OCI-LY7 (cell line): ENCODE measurements around the gene MMAB.

Experiments used
- EZH2phosphoT487 ChIP-seq: fragments of 200-600 bp; sonication (generic); IDR thresholded peaks from 2 replicates; pipeline ENCODE4 v1.6.1; 2018; ENCODE audit warnings: low read depth, borderline replicate concordance, mild to moderate bottlenecking, mixed run types, antibody characterized with exemption, low read length, moderate library complexity, mixed read lengths
- TF ChIP-seq, protein P1 (sequence below): fragments of 200-600 bp; sonication (generic); conservative IDR thresholded peaks from 2 replicates; pipeline ENCODE4 v1.5.1; 2014; ENCODE audit warnings: mild to moderate bottlenecking, antibody characterized with exemption, low read length, moderate library complexity, mixed read lengths

DNA sequence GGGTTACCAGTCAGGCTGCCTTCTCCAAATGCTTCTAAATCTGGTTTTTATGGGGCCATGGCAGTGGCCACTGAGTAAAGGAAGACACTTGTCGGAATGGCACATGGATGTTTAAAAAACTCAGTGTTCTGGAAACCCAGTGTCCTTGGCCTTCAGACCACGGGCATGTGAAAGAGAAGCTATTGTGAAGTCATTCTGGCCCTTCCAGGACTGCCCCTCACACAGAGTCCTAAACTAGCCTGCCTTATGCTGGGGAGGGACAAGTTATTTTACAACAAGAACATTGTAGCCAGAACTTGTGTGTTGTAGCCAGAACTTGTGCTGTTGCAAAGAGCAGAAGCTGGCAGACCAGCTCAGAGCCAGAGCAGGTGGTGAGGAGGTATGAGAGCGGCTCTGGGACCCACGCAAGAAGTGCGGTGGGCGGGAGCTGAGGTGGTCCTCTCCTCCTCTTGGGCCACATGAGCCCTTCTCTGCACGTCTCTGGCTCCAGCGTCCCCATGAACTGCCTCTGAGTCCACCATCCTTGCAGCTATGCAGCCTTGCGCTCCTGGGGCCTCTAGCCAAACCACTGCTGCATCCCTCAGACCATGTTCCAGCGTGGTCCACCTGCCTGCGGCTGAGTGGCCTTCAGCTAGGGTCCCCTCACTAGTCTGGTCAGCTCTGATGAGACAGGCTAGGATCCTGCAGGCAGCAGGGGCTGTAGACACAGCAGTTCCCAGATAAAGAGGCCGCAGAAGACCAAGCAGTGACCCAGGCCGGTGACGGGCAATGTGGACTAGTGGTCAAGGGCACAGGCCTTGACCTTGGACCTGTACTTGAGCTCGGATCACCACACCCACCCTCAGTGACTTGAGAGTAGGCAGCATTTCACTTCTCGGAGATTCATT lies 32.5 kb downstream of the MMAB start:
- TF ChIP-seq, protein P1, sequence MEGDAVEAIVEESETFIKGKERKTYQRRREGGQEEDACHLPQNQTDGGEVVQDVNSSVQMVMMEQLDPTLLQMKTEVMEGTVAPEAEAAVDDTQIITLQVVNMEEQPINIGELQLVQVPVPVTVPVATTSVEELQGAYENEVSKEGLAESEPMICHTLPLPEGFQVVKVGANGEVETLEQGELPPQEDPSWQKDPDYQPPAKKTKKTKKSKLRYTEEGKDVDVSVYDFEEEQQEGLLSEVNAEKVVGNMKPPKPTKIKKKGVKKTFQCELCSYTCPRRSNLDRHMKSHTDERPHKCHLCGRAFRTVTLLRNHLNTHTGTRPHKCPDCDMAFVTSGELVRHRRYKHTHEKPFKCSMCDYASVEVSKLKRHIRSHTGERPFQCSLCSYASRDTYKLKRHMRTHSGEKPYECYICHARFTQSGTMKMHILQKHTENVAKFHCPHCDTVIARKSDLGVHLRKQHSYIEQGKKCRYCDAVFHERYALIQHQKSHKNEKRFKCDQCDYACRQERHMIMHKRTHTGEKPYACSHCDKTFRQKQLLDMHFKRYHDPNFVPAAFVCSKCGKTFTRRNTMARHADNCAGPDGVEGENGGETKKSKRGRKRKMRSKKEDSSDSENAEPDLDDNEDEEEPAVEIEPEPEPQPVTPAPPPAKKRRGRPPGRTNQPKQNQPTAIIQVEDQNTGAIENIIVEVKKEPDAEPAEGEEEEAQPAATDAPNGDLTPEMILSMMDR, result no peak
- no peak for TF ChIP-seq EZH2phosphoT487
